Left colon (tissue), 2 donors: Measurements from ENCODE around the gene FCAR. TPM values are rescaled to one million over a fixed set of nuclear protein-coding genes. Genes with fewer than 3 reads are reported as not detected.
"Not testable (repeated sequence)": the region's sequence is repeated elsewhere in the genome, so short reads cannot be mapped to it uniquely, and the experiment has no call there.

Experiments used
- ATAC-seq: fragments of 200-7000 bp; cut with Tn5 transposase; one replicate; pipeline ENCODE4 v1.9.1; 2020; ENCODE audit warnings: mild to moderate bottlenecking, moderate library complexity
- DNase-seq, 2 donors: peaks; one replicate each; pipeline ENCODE4 v3.0.0-alpha.2; 2020
- intact Hi-C, 2 donors: fragments of 100-400 bp; cut with DNase I in 1 of 2; cut with micrococcal nuclease in 1 of 2; formaldehyde crosslinking; loops; one replicate each; pipeline versions ENCODE4 v1.11.2 to v1.14.0; 2022; cut with DNase I, micrococcal nuclease
- total RNA-seq, 2 donors: library from RNA; stranded (reverse); fragmentation: NEBNext Ultra II Directional; extraction: Animal tissue kit (Norgen Biotek cat#: 25700); gene quantifications; one replicate each; pipeline ENCODE4 v1.2.1, GENCODE V29; 2021
- donor health status: DM: no; HTN: no; CAD: no.
- donor health status: DM: yes; HTN: yes; CAD: no.

FCAR gene
- total RNA-seq, 2 donors from 2014 or later, result not detected

DNA sequence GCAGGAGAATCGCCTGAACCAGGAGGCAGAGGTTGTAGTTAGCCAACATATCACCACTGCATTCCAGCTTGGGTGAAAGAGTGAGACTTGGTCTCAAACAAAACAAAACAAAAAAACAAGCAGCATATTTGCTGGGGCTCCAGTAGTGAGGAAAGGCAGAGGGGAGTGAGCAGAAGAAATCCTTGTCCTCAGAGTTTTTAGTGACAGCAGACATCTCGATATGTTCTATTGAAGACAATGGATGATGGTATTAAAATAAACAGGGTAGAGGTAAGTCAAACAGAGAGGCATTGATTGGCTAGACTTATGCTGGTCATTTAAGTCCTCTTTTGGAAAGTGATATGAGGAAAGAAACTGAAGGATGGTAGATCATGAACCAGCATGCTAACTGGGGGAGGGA, 54.3 kb downstream of the FCAR start:
- DNase-seq (no peak), ATAC-seq (no peak)
- intact Hi-C loops, result no loop called here

DNA sequence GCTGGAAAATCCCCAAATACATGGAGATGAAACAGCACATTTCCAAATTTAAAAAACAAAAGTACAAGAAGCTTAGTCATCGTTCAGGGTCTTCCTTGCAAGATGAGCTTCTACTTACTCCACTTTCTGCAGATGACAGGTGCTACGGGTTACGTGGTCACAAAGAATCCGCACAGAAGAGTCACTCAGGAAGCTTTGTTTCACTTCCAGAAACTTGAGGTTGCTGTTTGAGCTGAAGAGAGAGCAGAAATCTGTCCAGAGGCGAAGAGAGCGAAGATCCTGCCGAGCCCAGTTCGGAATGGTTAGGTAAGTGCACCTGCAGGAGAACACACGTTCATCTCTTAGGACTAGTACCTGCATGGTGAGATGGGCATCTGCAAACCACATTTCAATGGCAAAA, 63.9 kb downstream of the FCAR start:
- ATAC-seq (no peak), DNase-seq (no peak)
- intact Hi-C loops, result no loop called here

DNA sequence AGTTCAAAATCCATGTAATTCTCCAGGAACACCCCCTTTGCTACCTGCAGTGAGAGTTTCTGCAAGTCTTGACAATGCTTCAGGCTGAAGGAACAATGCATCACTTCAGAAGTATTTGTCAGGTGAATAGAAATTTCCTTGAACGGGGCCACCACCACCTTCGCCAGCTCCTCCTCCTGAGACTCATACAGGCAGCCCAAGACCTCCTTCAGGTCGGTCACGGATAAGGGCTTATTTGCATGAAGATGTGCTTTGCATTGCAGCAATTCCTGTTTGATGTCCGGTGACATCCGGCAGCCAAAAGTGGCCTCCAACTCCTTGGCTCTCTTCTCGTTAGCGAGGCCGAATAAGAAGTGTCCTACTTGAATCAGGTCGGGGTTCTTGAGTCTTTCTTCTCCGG, 64.9 kb downstream of the FCAR start:
- intact Hi-C loops, result no loop called here
- ATAC-seq (no peak), DNase-seq (no peak)

DNA sequence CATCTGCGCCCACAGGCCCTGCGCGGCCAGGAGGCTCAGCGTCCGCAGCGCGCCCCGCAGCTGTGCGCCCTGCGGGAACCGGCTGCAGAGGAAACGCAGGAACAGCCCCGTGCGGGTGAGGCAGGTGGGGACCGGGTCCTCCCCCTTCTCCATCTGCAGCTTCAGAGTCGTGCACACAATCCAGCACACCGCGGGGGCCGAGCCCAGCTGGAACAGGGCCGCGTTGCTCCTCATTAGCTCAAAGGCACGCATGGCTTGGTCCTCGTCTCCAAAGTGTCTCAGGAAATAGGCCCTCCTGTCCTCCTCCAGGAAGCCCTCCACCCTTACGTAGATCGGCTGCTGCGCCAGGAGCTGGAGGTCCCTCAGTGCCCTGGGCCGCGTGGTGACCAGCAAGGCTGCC, 65.5 kb downstream of the FCAR start:
- DNase-seq, intact Hi-C loops, ATAC-seq: not testable (repeated sequence)

Other genes starting within 250 kb of the FCAR start
- gene LILRB1, start 243.8 kb upstream of the FCAR start, total RNA-seq, result 1 to 10 TPM; 2.5 to 4.1 TPM
- 1 to 10 TPM; 2.1 to 5.0 TPM for gene LILRB4, start 211.2 kb upstream of the FCAR start, total RNA-seq
- not detected for gene KIR3DL3, start 149.8 kb upstream of the FCAR start, total RNA-seq
- gene KIR2DL3, start 135.7 kb upstream of the FCAR start, total RNA-seq, result not detected
- gene KIR2DL1, start 104.4 kb upstream of the FCAR start, total RNA-seq, result not detected
- under 1 TPM; 0.49 to 0.87 TPM for gene KIR2DL4, start 70.6 kb upstream of the FCAR start, total RNA-seq
- gene KIR3DL1, start 57.8 kb upstream of the FCAR start, total RNA-seq, result not detected
- gene KIR2DS4, start 41.6 kb upstream of the FCAR start, total RNA-seq, result not detected
- under 1 TPM in 1 of 2 donors, not detected in 1; 0.15 TPM for gene KIR3DL2, start 23.8 kb upstream of the FCAR start, total RNA-seq
- gene NCR1, start 31.9 kb downstream of the FCAR start, total RNA-seq, result under 1 TPM in 1 of 2 donors, not detected in 1; 0.39 TPM
- gene NLRP7, start 73.3 kb downstream of the FCAR start, total RNA-seq, result under 1 TPM in 1 of 2 donors, not detected in 1; 0.17 TPM
- gene NLRP2, start 92.1 kb downstream of the FCAR start, total RNA-seq, result 1 to 10 TPM; 2.0 to 3.8 TPM
- gene GP6, start 164.0 kb downstream of the FCAR start, total RNA-seq, result under 1 TPM; 0.28 to 0.49 TPM
- gene RDH13, start 188.9 kb downstream of the FCAR start, total RNA-seq, result 10 to 100 TPM; 50.5 to 69.3 TPM
- 10 to 100 TPM; 42.1 to 75.9 TPM for gene EPS8L1, start 201.6 kb downstream of the FCAR start, total RNA-seq
- 100 to 1,000 TPM; 102 to 118 TPM for gene PPP1R12C, start 243.4 kb downstream of the FCAR start, total RNA-seq